GM12891 (cell line): Measurements from ENCODE around the gene XPO5.

Source experiments
- PAX5 ChIP-seq: IDR thresholded peaks from 2 replicates; pipeline ENCODE4 v1.6.1; 2011; ENCODE audit warnings: low read length, moderate library complexity, mild to moderate bottlenecking; ENCODE audit not compliant: insufficient read depth, severe bottlenecking
- POLR2A ChIP-seq: IDR thresholded peaks from 2 replicates; pipeline ENCODE4 v1.6.1; 2011; ENCODE audit warnings: low read depth, low read length, control low read depth
- POLR2AphosphoS5 ChIP-seq: IDR thresholded peaks from 2 replicates; pipeline ENCODE4 v1.6.1; 2011; ENCODE audit warnings: low read depth, low read length, control low read depth
- TAF1 ChIP-seq: IDR thresholded peaks from 2 replicates; pipeline ENCODE4 v1.6.1; 2011; ENCODE audit warnings: low read depth, low read length, control low read depth

DNA sequence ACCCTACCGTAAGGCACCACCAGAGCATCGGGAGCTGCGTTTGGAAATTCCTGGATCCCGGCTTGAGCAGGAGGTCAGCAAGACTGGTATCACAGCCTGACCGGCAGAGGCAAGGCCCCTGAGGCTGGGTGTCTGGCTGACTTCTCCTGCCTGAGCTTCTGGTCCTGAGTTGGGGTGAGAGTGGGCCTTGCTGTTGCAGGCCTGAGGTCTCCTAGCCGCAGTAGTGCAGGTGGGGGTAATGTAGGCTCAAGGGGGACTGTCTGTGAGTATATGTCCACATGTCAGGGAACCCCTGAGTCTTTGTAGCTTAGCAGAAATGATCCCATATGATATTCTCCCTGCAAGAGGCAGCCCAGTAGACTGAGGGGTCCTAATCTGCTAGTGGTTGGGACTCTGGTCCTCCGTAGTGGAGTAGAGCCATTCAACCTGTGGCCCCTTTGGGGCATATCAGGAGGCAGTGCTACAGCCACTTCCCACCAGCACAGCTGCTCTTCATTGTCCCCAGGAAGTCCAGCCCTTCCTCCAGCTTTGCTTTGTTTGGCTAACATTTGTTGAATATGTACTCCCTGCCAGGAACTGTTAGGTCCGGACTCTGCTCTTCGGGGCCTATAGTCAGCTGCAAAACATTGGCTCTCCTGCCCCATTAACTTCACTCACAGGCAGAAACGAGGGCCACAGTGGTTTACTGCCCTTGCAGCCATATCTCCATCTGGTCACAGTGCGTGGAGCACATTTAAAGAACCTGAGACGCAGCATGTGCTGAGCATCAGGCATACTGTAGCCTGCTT, 76.6 kb downstream of the XPO5 start:
- TF ChIP-seq POLR2A, result no peak
- no peak for TF ChIP-seq TAF1
- TF ChIP-seq POLR2AphosphoS5, result no peak
- TF ChIP-seq PAX5, result no peak
